ENCODE data around the gene ACKR2. TPM values are rescaled to one million over a fixed set of nuclear protein-coding genes. Genes with fewer than 3 reads are reported as not detected.

The ACKR2 gene
- total RNA-seq, 1 experiment from 2014 or later: 0.76 TPM

GRCh38 chr3:42799376-42799775 is 9.9 kb upstream of the ACKR2 start:
- H3K4me2 ChIP-seq (ENCODE audit: low read length): no peak overlapping the region
- BruUV-seq (replicated peaks): no TSS peak
- no peak for DNase-seq (ENCODE audit: low read depth, low spot score)
- no peak for ATAC-seq
- H3K36me3 ChIP-seq (ENCODE audit: control insufficient read depth in 1 of 2, insufficient read depth in 2 of 2, low read length in 2 of 2): no peaks in the 10 kb centered on the region
- peaks cover 74% of the 10 kb centered on the region for H3K79me2 ChIP-seq (ENCODE audit: insufficient read depth, low read length)
- TF ChIP-seq SIN3A (IDR thresholded peaks at IDR 0.05; ENCODE audit: low read depth) (no peak), FOSL1 (IDR thresholded peaks at IDR 0.05; ENCODE audit: low read depth) (no peak), SP1 (IDR thresholded peaks at IDR 0.05; ENCODE audit: low read depth) (no peak), EGR1 (IDR thresholded peaks at IDR 0.05; ENCODE audit: low read depth) (no peak), TCF7L2 (IDR thresholded peaks at IDR 0.05; ENCODE audit: borderline replicate concordance, extremely low read depth, insufficient read depth, insufficient read length) (no peak), YY1 (IDR thresholded peaks at IDR 0.05; ENCODE audit: extremely low read depth, insufficient replicate concordance, low read depth, low read length) (no peak), ATF3 (IDR thresholded peaks at IDR 0.05) (no peak), ELF1 (IDR thresholded peaks at IDR 0.05; ENCODE audit: borderline replicate concordance, low read depth) (no peak), ZFX (IDR thresholded peaks at IDR 0.05) (no peak), CTCF (IDR thresholded peaks at IDR 0.05 in 2 of 3, conservative IDR thresholded peaks at IDR 0.05 in 1 of 3; ENCODE audit: borderline replicate concordance in 1 of 3, insufficient read depth in 1 of 3, low read depth in 2 of 3, low read length in 2 of 3) (no peak), EZH2phosphoT487 (IDR thresholded peaks at IDR 0.05; ENCODE audit: borderline replicate concordance) (no peak), POLR2AphosphoS5 (IDR thresholded peaks at IDR 0.05; ENCODE audit: low read depth, low read length) (no peak), CBX3 (IDR thresholded peaks at IDR 0.05; ENCODE audit: low read depth) (no peak), SRF (IDR thresholded peaks at IDR 0.05; ENCODE audit: low read depth) (no peak)
- H3K27me3 ChIP-seq (ENCODE audit: insufficient read depth, low read length): no peaks in the 10 kb centered on the region
- peaks cover 0 to 8% of the 10 kb centered on the region in 2 experiments; a peak in 2 of 4 replicates for H3K4me1 ChIP-seq (ENCODE audit: control insufficient read depth in 1 of 2, insufficient read depth in 2 of 2, low read length in 2 of 2)
- ChIA-PET RAD21 (ENCODE audit: low non-redundant PET in 1 of 2, low total read pairs in 2 of 2, uncharacterized antibody in 2 of 2, unreplicated experiment in 2 of 2) (no interaction called here), CTCF (no interaction called here), POLR2A (no interaction called here)
- H3K27ac ChIP-seq (ENCODE audit: low read depth, low read length): no peak overlapping the region
- no peak overlapping the region for H2AFZ ChIP-seq (ENCODE audit: low read depth, low read length, poor library complexity, severe bottlenecking)
- no peaks in the 10 kb centered on the region for H3K9me3 ChIP-seq (ENCODE audit: control insufficient read depth in 1 of 2, insufficient read depth in 1 of 2, low read depth in 1 of 2, low read length in 2 of 2)
- no peak overlapping the region for H3K9ac ChIP-seq (ENCODE audit: low read length)
- intact Hi-C loops (cut with micrococcal nuclease): no loop called here
- H3K9me2 ChIP-seq (ENCODE audit: insufficient read depth): no peaks in the 10 kb centered on the region
- H3K4me3 ChIP-seq (replicated peaks in 1 of 2; ENCODE audit: low read depth in 1 of 2, low read length in 2 of 2): no peak overlapping the region
- no peaks in the 10 kb centered on the region for H4K20me1 ChIP-seq (ENCODE audit: insufficient read depth)
